ENCODE data around the gene BRDT. TPM values are rescaled to one million over a fixed set of nuclear protein-coding genes. Genes with fewer than 3 reads are reported as not detected.
"Not testable (repeated sequence)": the region's sequence is repeated elsewhere in the genome, so short reads cannot be mapped to it uniquely, and the experiment has no call there.

The BRDT gene
- total RNA-seq, 8 experiments from 2014 or later, result 0.24 to 0.62 (median 0.50) TPM; not detected in 5

DNA sequence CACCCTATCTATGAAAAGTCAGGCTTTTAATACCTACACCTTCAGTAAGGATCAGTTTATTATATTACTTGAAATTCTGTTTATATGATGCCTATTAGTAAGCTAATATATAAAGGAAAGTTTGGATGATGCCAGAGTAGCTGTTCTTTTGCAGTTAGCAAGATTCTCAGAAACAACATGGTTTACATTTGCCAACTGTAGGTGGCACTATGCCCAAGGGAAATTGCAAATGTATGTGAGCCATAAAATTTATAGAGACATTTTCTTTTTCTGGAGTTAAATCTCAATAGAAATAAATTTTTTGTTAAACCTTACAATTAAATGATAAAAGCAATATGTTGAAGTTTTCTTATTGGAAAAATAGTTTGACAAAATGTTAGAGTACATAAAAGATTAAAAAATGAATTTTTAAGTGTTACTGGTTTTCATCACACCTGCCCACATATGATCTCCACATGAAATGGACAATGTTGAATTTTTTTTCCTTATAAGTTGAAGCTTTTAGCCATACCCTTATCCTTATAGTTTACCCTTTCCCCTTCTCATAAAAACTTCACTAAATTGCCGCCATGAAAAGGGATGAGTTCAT, 48.5 kb downstream of the BRDT start:
- in situ Hi-C loops (cut with MboI; ENCODE audit: low pct_unique_long_range_greater_than_20kb in 2 of 9, low sequenced_read_pairs in 9 of 9, unreplicated experiment in 9 of 9), result loop anchor here in 1 of 9 experiments (25.0 kb wide), 1 partner anchor 290 kb away; the partner anchor contains the start of genes GLMN and RPAP2
- Histone ChIP-seq H3K27ac (no peak overlapping the region), H3K4me1 (replicated peaks in 1 of 2) (no peaks in the 10 kb centered on the region), H3K4me3 (no peak overlapping the region)
- no peak for ATAC-seq (replicated peaks in 6 of 8)
- WGBS, 10 experiments, result 14 to 100% (median 100%) methylated on average over 1 of the region's 1 CpG; no CpG with 5 or more reads in 3 of the 10 experiments

DNA sequence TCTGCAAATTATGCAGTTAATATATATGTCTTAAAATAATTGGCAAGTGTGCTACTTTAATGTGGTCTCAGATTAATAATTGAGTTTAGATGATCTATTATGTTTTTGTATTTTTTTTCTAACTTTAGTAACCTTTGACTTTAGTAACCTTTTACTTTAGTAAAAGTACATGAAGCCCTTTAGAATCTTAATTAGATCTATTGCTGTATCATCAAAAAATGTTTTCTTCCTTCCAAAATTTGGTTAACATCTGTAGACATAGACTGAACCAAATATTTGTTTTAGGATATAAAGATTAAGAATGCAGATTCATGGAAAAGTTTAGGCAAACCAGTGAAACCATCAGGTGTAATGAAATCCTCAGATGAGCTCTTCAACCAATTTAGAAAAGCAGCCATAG, 54.9 kb downstream of the BRDT start:
- no peak for ATAC-seq (replicated peaks in 6 of 8)
- no peak overlapping the region for H3K4me3 ChIP-seq
- in situ Hi-C loops (cut with MboI; ENCODE audit: low pct_unique_long_range_greater_than_20kb in 2 of 9, low sequenced_read_pairs in 9 of 9, unreplicated experiment in 9 of 9), result loop anchor here in 1 of 9 experiments (25.0 kb wide), 1 partner anchor 283 kb away; the partner anchor contains the start of genes GLMN and RPAP2
- H3K27ac ChIP-seq, result no peak overlapping the region
- no peaks in the 10 kb centered on the region for H3K4me1 ChIP-seq (replicated peaks in 1 of 2)

DNA sequence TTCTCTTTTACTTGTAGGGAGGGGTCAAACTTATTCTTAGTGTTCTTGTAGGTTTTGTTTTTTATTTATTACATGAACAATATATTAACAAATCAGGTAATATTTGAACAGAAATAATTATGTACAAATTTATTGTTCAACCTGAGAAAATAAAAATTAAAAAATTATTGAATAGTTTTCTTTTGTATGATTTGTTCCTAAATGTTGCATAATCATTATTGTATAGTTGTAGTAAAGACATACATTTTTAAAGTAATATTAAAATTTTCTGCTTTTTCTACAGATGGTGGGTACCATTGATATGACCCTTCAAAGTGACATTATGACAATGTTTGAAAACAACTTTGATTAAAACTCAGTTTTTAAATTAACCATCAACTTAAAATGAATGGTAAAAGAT, 64.7 kb downstream of the BRDT start:
- in situ Hi-C loops (cut with MboI; ENCODE audit: low pct_unique_long_range_greater_than_20kb in 2 of 9, low sequenced_read_pairs in 9 of 9, unreplicated experiment in 9 of 9), result loop anchor here in 1 of 9 experiments (25.0 kb wide), 1 partner anchor 273 kb away; the partner anchor contains the start of genes GLMN and RPAP2
- Histone ChIP-seq H3K4me3 (no peak overlapping the region), H3K4me1 (replicated peaks in 1 of 2) (no peaks in the 10 kb centered on the region), H3K27ac (no peak overlapping the region)
- no peak for ATAC-seq (replicated peaks in 6 of 8)

DNA sequence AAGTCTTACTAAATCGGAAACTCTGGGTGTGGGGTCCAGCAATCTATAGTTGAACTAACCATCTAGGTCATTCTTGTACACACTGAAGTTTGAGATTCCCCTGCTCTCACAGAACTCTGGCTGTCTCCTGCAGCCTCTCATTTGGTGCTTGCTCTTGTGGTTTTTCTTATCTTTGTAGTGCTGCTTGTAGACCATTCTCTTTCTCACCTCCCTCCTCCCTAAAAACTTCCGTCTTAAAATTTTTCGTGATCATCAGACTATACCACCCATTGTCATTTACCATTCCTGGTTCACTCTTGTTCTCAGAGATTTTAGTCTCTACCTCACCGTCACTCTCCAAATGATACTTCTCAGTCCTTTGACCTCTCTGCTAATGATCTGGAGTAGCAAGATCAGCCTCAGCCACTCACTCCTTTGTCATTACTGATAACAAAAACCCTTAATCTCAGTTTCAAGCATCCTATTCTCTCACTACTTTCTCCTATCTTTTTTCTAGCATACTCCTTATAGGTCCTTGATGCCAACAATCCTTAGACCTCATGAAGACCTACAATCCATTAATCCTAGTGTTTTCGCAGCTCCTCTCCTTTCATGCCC, 67.6 kb downstream of the BRDT start:
- 30 to 96% (median 86%) methylated on average over 3 to 5 of the region's 5 CpGs for WGBS, 10 experiments
- H3K4me3 ChIP-seq, result no peak overlapping the region
- in situ Hi-C loops (cut with MboI; ENCODE audit: low pct_unique_long_range_greater_than_20kb in 2 of 9, low sequenced_read_pairs in 9 of 9, unreplicated experiment in 9 of 9), result loop anchor here in 1 of 9 experiments (25.0 kb wide), 1 partner anchor 270 kb away; the partner anchor contains the start of genes GLMN and RPAP2

DNA sequence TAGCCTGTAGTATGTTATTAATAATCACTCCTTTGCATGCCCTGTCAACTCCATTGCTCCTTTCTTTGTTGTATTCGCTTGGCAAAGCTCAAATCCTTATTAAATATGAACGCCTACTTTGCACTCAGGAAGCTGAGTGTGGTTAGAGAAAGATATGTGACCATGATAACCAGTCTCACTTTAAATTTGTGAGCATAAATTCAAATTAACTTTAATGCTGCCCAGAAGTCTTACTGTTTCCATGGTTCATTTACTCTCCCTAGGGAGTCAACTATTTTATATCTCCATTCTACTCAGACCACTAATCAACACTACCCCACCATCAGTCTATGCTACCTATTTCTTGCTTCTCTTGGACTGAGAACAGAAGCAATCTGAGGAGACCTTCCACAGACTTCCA, 68.5 kb downstream of the BRDT start:
- WGBS, 10 experiments, result 14 to 94% (median 83%) methylated on average over 1 to 2 of the region's 2 CpGs; no CpG with 5 or more reads in 1 of the 10 experiments
- in situ Hi-C loops (cut with MboI; ENCODE audit: low pct_unique_long_range_greater_than_20kb in 2 of 9, low sequenced_read_pairs in 9 of 9, unreplicated experiment in 9 of 9), result loop anchor here in 1 of 9 experiments (25.0 kb wide), 1 partner anchor 270 kb away; the partner anchor contains the start of genes GLMN and RPAP2
- Histone ChIP-seq H3K4me1 (replicated peaks in 1 of 2) (no peaks in the 10 kb centered on the region), H3K4me3 (no peak overlapping the region), H3K27ac (no peak overlapping the region)
- no peak for ATAC-seq (replicated peaks in 6 of 8)

More for the DNA sequence above, 67.6 kb downstream of the BRDT start:
- no peak for ATAC-seq (replicated peaks in 6 of 8)
- Histone ChIP-seq H3K27ac (no peak overlapping the region), H3K4me1 (replicated peaks in 1 of 2) (no peaks in the 10 kb centered on the region)

DNA sequence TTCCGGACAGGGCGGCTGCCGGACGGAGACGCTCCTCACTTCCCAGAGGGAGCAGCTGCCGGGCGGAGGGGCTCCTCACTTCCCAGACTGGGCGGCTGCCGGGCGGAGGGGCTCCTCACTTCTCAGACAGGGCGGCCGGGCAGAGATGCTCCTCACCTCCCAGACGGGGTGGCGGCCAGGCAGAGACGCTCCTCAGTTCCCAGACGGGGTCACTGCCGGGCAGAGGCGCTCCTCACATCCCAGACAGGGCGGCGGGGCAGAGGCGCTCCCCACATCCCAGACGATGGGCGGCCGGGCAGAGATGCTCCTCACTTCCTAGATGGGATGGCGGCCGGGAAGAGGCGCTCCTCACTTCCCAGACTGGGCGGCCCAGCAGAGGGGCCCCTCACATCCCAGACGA, 76.8 kb downstream of the BRDT start:
- H3K4me1 ChIP-seq (replicated peaks in 1 of 2), result peaks cover 9 to 12% of the 10 kb centered on the region in 2 donors
- in situ Hi-C loops (cut with MboI; ENCODE audit: low pct_unique_long_range_greater_than_20kb in 2 of 9, low sequenced_read_pairs in 9 of 9, unreplicated experiment in 9 of 9); H3K4me3 ChIP-seq; ATAC-seq (replicated peaks in 6 of 8); H3K27ac ChIP-seq: not testable (repeated sequence)
- WGBS, 10 experiments, result 80% methylated on average over 2 of the region's 29 CpGs; no CpG with 5 or more reads in 9 of the 10 experiments

DNA sequence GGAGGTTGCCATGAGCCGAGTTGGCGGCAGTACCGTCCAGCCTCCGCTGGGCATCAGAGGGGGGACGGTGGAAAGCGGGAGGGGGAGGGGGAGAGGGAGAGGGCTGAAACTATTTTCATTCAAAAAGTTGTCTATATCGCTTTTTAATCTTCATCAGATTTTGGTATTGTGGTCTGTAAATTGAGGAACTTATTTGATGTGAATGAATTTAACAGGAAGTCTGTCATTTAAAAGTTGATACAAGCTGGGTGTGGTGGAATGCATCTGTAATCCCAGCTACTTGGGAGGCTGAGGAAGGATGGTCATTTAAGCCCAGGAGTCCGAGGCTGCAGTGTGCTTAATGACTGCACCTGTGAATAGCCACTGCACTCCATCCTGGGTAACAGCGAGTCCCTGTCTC, 77.6 kb downstream of the BRDT start:
- Histone ChIP-seq H3K27ac (no peak overlapping the region), H3K4me3 (no peak overlapping the region), H3K4me1 (replicated peaks in 1 of 2) (peaks cover 9 to 12% of the 10 kb centered on the region in 2 donors)
- ATAC-seq (replicated peaks in 6 of 8), result no peak
- 54 to 97% (median 88%) methylated on average over 1 to 3 of the region's 9 CpGs; no CpG with 5 or more reads in 3 of the 10 experiments for WGBS, 10 experiments
- in situ Hi-C loops (cut with MboI; ENCODE audit: low pct_unique_long_range_greater_than_20kb in 2 of 9, low sequenced_read_pairs in 9 of 9, unreplicated experiment in 9 of 9), result no loop called here

DNA sequence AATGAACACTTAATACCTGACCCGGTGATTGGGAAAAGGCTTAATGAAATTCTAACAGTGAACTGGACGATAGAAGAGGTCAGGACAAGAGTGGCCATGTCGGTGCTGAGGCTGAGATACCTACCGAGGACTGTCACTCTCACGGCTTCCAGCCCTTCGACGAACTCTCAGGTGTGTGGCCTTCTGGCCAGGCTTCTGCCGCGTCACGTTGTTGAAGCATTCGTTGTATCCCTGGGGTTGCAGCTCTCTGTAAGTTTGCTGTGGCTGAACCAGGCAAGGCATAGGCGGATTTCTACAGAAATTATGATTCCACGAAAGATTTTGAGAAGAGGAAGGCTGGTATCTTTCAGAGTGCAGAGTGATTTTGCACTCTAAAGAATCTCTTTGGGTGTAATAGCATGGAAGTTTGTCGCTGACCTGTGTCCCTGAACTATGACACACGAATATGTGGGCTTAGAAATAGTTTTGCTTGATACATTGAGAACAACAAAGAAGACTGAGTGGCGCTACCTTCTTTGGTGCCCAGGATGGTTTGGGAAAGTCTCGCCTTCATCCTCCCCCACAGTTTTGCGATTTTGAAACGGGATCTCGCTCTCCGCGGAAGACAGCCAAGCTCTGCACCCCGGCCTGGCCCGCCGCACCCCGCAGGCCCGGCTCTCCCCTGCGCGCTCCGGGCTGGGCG, 80.2 kb downstream of the BRDT start:
- H3K4me1 ChIP-seq (replicated peaks in 1 of 2), result peaks cover 9 to 12% of the 10 kb centered on the region in 2 donors
- in situ Hi-C loops (cut with MboI; ENCODE audit: low pct_unique_long_range_greater_than_20kb in 2 of 9, low sequenced_read_pairs in 9 of 9, unreplicated experiment in 9 of 9), result no loop called here
- ATAC-seq (replicated peaks in 6 of 8), result no peak
- peak overlapping the region; percentile 43 to 73 (median 55) for H3K4me3 ChIP-seq
- no peak overlapping the region for H3K27ac ChIP-seq
- WGBS, 10 experiments, result 53 to 100% (median 69%) methylated on average over 1 to 20 of the region's 31 CpGs

DNA sequence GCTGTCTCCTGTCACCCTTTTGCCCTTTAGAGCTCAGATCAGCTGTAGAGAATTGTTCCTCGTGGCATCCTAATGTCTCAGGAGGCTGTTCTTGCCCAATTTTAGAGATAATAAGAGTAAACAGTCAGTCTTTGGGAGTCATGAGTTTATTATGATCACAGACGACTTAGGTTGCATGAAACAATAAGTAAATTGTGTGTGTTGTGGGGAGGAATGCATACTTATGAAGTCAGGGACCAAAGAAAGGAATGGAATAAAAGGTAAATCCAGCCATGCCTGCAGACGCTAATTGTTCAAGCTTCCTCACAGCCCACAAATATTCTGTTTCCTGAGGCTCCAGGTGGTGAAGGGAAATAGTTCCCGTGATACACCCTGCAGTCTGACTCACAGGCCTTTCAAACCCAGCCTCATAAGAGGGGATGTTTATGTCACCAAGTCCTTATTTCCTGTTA, 81.5 kb downstream of the BRDT start:
- H3K4me3 ChIP-seq, result peak overlapping the region; percentile 43 to 73 (median 55)
- in situ Hi-C loops (cut with MboI; ENCODE audit: low pct_unique_long_range_greater_than_20kb in 2 of 9, low sequenced_read_pairs in 9 of 9, unreplicated experiment in 9 of 9), result no loop called here
- H3K4me1 ChIP-seq (replicated peaks in 1 of 2), result peaks cover 9 to 12% of the 10 kb centered on the region in 2 donors
- WGBS, 10 experiments, result 0 to 79% (median 27%) methylated on average over 1 to 4 of the region's 4 CpGs; no CpG with 5 or more reads in 1 of the 10 experiments
- no peak overlapping the region for H3K27ac ChIP-seq
- ATAC-seq (replicated peaks in 6 of 8), result no peak

DNA sequence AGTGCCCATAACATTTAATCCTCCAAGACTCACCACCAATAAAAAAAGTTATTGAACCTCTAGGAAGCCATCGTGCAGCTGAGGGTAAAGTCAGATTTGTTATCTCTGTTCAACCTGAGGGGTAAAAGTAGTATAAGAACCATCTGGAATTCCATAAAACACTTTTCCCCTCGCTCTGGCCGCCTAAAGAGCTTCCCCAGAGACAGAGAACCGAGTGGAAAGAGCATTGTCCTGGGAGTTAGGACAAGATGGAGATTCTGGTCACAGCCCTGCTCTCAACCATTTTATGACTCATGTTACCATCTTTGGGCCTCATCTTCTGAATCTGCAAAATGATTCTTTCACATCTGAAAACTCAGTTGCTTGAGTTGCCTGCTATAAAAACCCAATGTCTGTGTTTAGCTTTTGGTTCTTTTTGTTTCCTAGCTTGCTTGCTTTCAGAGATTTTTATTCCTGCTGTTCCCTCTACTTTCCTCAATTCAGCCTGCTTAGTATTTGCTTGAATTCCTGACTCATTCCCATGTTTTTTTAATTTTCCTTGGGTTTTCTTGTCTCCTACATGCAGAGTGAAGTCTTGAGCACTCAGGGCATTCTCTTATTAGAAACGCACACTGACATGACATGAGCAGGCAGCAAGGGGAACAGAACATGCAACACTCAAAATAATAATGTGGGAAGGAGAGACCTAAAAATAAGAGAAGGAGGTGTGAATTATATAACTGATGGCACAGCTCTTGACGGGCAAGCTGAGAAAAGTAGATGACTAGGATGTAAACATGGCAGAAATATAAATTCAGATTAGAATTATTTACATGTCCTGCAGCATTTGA, 82.3 kb downstream of the BRDT start:
- Histone ChIP-seq H3K27ac (no peak overlapping the region), H3K4me1 (replicated peaks in 1 of 2) (peaks cover 9 to 12% of the 10 kb centered on the region in 2 donors), H3K4me3 (no peak overlapping the region)
- no peak for ATAC-seq (replicated peaks in 6 of 8)
- in situ Hi-C loops (cut with MboI; ENCODE audit: low pct_unique_long_range_greater_than_20kb in 2 of 9, low sequenced_read_pairs in 9 of 9, unreplicated experiment in 9 of 9), result no loop called here
- WGBS, 10 experiments, result 31 to 100% (median 87%) methylated on average over 1 to 6 of the region's 6 CpGs; no CpG with 5 or more reads in 1 of the 10 experiments

DNA sequence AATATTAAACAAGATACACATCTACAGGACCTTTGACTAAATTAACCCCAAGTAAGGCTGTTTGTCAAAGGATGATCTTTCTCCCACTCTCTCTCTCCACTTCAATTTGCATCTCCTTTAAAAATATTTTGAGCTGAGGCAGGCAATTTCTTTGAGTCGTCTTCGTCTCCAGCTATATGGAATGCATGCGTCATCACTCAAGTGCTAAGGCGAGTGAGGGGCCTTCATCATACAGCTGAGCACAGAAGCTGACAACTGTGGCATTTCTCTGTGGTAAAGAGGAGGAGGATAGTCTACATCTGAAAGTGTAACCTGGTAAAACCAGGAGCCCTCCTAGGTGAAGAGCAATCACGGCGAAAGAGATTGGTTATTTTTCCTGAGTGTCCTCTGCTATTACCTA, 88.2 kb downstream of the BRDT start:
- Histone ChIP-seq H3K27ac (no peak overlapping the region), H3K4me1 (replicated peaks in 1 of 2) (peaks cover 5 to 9% of the 10 kb centered on the region in 2 donors), H3K4me3 (no peak overlapping the region)
- in situ Hi-C loops (cut with MboI; ENCODE audit: low pct_unique_long_range_greater_than_20kb in 2 of 9, low sequenced_read_pairs in 9 of 9, unreplicated experiment in 9 of 9), result no loop called here
- ATAC-seq (replicated peaks in 6 of 8), result peak in 5 of 8 experiments; percentile 29 to 81 (median 45)
- 37 to 83% (median 58%) methylated on average over 1 to 6 of the region's 6 CpGs; no CpG with 5 or more reads in 2 of the 10 experiments for WGBS, 10 experiments

DNA sequence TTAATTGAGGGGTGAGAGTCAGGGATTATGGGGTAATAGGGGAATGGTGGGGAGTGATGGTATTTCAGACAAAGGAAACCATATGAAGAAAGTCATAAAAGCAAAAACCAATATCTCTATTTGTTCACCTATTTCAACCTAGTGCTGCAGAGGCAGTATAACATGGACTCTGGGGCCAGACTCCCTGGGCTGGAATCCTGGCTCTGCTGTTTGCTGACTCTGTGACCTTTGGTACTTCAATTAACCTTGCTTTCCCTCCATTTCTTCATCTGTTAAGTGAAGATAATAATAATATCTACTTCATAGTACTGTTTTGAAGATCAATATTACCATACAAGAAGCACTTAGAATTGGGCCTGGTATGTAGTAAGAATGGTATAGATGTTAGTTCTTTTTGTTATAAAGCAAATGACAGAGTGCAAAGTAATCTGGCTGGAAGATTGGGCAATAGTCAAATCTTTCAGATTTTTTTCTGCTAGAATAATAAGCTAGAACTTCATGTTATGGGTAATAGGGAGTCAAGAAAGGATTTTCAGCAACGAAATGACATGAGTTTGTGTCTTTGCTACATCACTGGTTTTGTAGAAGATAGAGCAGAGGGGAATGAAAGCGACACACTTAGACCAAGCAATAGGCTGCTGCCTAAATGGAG, 89.6 kb downstream of the BRDT start:
- Histone ChIP-seq H3K27ac (no peak overlapping the region), H3K4me3 (no peak overlapping the region), H3K4me1 (replicated peaks in 1 of 2) (peaks cover 5 to 9% of the 10 kb centered on the region in 2 donors)
- no peak for ATAC-seq (replicated peaks in 6 of 8)
- 8 to 100% (median 83%) methylated on average over 1 to 2 of the region's 2 CpGs; no CpG with 5 or more reads in 1 of the 10 experiments for WGBS, 10 experiments
- in situ Hi-C loops (cut with MboI; ENCODE audit: low pct_unique_long_range_greater_than_20kb in 2 of 9, low sequenced_read_pairs in 9 of 9, unreplicated experiment in 9 of 9), result no loop called here

Measured in motor neuron (in vitro differentiated cells).